ENCODE results near the gene SCAF8.
A peak's percentile ranks its signal among the peaks of the same experiment; 100 is the strongest.
"Not testable (repeated sequence)": the region's sequence is repeated elsewhere in the genome, so short reads cannot be mapped to it uniquely, and the experiment has no call there.

The SCAF8 gene

GRCh38 chr6:154733183-154733625 is at the start of gene SCAF8:
TSS of gene SCAF8 (plus strand) at chr6:154733416. CDS start at chr6:154733901, 485 bp downstream.
- DNase-seq (ENCODE audit: low read depth in 3 of 3), result peak; percentile 72 to 78 (median 73)

GRCh38 chr6:154683756-154684523 is 49.3 kb upstream of the SCAF8 start:
- no peak for DNase-seq (ENCODE audit: low read depth in 3 of 3)

GRCh38 chr6:154686162-154686561 is 47.1 kb upstream of the SCAF8 start:
- DNase-seq (ENCODE audit: low read depth in 3 of 3), result no peak

- DNase-seq (ENCODE audit: low read depth in 3 of 3), result no peak
Measured at GRCh38 chr6:154689493-154690255, 43.5 kb upstream of the SCAF8 start.

- DNase-seq (ENCODE audit: low read depth in 3 of 3), result no peak
Measured at GRCh38 chr6:154690857-154691256, 42.4 kb upstream of the SCAF8 start.

GRCh38 chr6:154696661-154697060 is 36.6 kb upstream of the SCAF8 start:
- DNase-seq (ENCODE audit: low read depth in 3 of 3), result no peak

GRCh38 chr6:154703124-154703523 is 30.1 kb upstream of the SCAF8 start:
- no peak for DNase-seq (ENCODE audit: low read depth in 3 of 3)

- no peak for DNase-seq (ENCODE audit: low read depth in 3 of 3)
Measured at GRCh38 chr6:154705471-154706113, 27.6 kb upstream of the SCAF8 start.

GRCh38 chr6:154706389-154706788 is 26.8 kb upstream of the SCAF8 start:
- no peak for DNase-seq (ENCODE audit: low read depth in 3 of 3)

GRCh38 chr6:154709621-154710020 is 23.6 kb upstream of the SCAF8 start:
- no peak for DNase-seq (ENCODE audit: low read depth in 3 of 3)

GRCh38 chr6:154710689-154711088 is 22.5 kb upstream of the SCAF8 start:
- no peak for DNase-seq (ENCODE audit: low read depth in 3 of 3)

GRCh38 chr6:154715446-154715845 is 17.8 kb upstream of the SCAF8 start:
- no peak for DNase-seq (ENCODE audit: low read depth in 3 of 3)

- not testable (repeated sequence) for DNase-seq (ENCODE audit: low read depth in 3 of 3)
Measured at GRCh38 chr6:154716350-154716749, 16.9 kb upstream of the SCAF8 start.

GRCh38 chr6:154719433-154719832 is 13.8 kb upstream of the SCAF8 start:
- DNase-seq (ENCODE audit: low read depth in 3 of 3), result no peak

GRCh38 chr6:154719854-154720253 is 13.4 kb upstream of the SCAF8 start:
- DNase-seq (ENCODE audit: low read depth in 3 of 3), result no peak

GRCh38 chr6:154721460-154721859 is 11.8 kb upstream of the SCAF8 start:
- no peak for DNase-seq (ENCODE audit: low read depth in 3 of 3)

- no peak for DNase-seq (ENCODE audit: low read depth in 3 of 3)
Measured at GRCh38 chr6:154726887-154727286, 6.3 kb upstream of the SCAF8 start.

- no peak for DNase-seq (ENCODE audit: low read depth in 3 of 3)
Measured at GRCh38 chr6:154731296-154732218, 1.7 kb upstream of the SCAF8 start.

- peak in 2 of 3 experiments; percentile 2 to 24 for DNase-seq (ENCODE audit: low read depth in 3 of 3)
Measured at GRCh38 chr6:154732538-154733182, 556 bp upstream of the SCAF8 start.

GRCh38 chr6:154733626-154734382 is 588 bp downstream of the SCAF8 start:
- peak; percentile 76 to 88 (median 80) for DNase-seq (ENCODE audit: low read depth in 3 of 3)
